WTC11 (cell line): ENCODE data around the gene RAP1GAP. TPM values are rescaled to one million over a fixed set of nuclear protein-coding genes. Genes with fewer than 3 reads are reported as not detected.

Experiments
- CBFB ChIP-seq: sonication (generic); formaldehyde crosslinking; IDR thresholded peaks from 2 replicates; pipeline ENCODE4 v1.8.1; 2022; ENCODE audit warnings: mild to moderate bottlenecking, low read depth, missing genetic modification reagents
- CREM ChIP-seq: sonication (generic); formaldehyde crosslinking; IDR thresholded peaks from 2 replicates; pipeline ENCODE4 v1.8.1; 2022; ENCODE audit warnings: mild to moderate bottlenecking, missing genetic modification reagents, moderate library complexity
- GABPB1 ChIP-seq: sonication (generic); formaldehyde crosslinking; IDR thresholded peaks from 2 replicates; pipeline ENCODE4 v1.8.1; 2023; ENCODE audit warnings: mild to moderate bottlenecking, missing genetic modification reagents
- MYBL2 ChIP-seq: sonication (generic); formaldehyde crosslinking; IDR thresholded peaks from 2 replicates; pipeline ENCODE4 v1.8.1; 2023; ENCODE audit warnings: mild to moderate bottlenecking, moderate library complexity, missing genetic modification reagents
- OVOL2 ChIP-seq: fragments of 250-450 bp; sonication (Bioruptor Pico); IDR thresholded peaks from 2 replicates; pipeline ENCODE4 v1.9.0; 2021; ENCODE audit warnings: mild to moderate bottlenecking, borderline replicate concordance
- PRRX2 ChIP-seq: fragments of 250-450 bp; sonication (Bioruptor Pico); IDR thresholded peaks from 2 replicates; pipeline ENCODE4 v1.8.0; 2021; ENCODE audit warnings: mild to moderate bottlenecking
- TCF7 ChIP-seq: sonication (generic); formaldehyde crosslinking; IDR thresholded peaks from 2 replicates; pipeline ENCODE4 v1.8.0; 2022; ENCODE audit warnings: mild to moderate bottlenecking, low read depth, missing genetic modification reagents, moderate library complexity
- TEAD1 ChIP-seq: sonication (generic); formaldehyde crosslinking; IDR thresholded peaks from 2 replicates; pipeline ENCODE4 v1.8.0; 2022; ENCODE audit warnings: mild to moderate bottlenecking, missing genetic modification reagents
- ZNF138 ChIP-seq: sonication (generic); formaldehyde crosslinking; conservative IDR thresholded peaks from 2 replicates; pipeline ENCODE4 v1.8.1; 2022; ENCODE audit warnings: mild to moderate bottlenecking, moderate library complexity, missing genetic modification reagents
- ZNF219 ChIP-seq: sonication (generic); formaldehyde crosslinking; IDR thresholded peaks from 2 replicates; pipeline ENCODE4 v1.8.0; 2023; ENCODE audit warnings: missing genetic modification reagents, mild to moderate bottlenecking, borderline replicate concordance
- total RNA-seq: library from RNA; stranded (reverse); gene quantifications from 3 replicates; pipeline ENCODE4 v1.2.3, GENCODE V29; 2021
- TF ChIP-seq, protein P1 (sequence below): fragments of 250-450 bp; sonication (Bioruptor Pico); IDR thresholded peaks from 2 replicates; pipeline ENCODE4 v1.9.0; 2021; ENCODE audit warnings: mild to moderate bottlenecking, borderline replicate concordance
- TF ChIP-seq, protein P2 (sequence below): sonication (generic); formaldehyde crosslinking; IDR thresholded peaks from 2 replicates; pipeline ENCODE4 v1.8.0; 2023; ENCODE audit warnings: missing genetic modification reagents, mild to moderate bottlenecking, borderline replicate concordance
- TF ChIP-seq, protein P3 (sequence below): sonication (generic); formaldehyde crosslinking; IDR thresholded peaks from 2 replicates; pipeline ENCODE4 v1.8.1; 2022; ENCODE audit warnings: mild to moderate bottlenecking, missing genetic modification reagents, moderate library complexity, borderline replicate concordance
- TF ChIP-seq, protein P4 (sequence below): sonication (generic); formaldehyde crosslinking; IDR thresholded peaks from 2 replicates; pipeline ENCODE4 v1.8.1; 2022; ENCODE audit warnings: mild to moderate bottlenecking, moderate library complexity, missing genetic modification reagents
- TF ChIP-seq, protein P5 (sequence below): fragments of 250-450 bp; sonication (Bioruptor Pico); IDR thresholded peaks from 2 replicates; pipeline ENCODE4 v1.9.0; 2021; ENCODE audit warnings: mild to moderate bottlenecking
- TF ChIP-seq, protein P6 (sequence below): fragments of 250-450 bp; sonication (Bioruptor Pico); IDR thresholded peaks from 2 replicates; pipeline ENCODE4 v1.9.0; 2021; ENCODE audit warnings: mild to moderate bottlenecking
- TF ChIP-seq, protein P7 (sequence below): sonication (generic); formaldehyde crosslinking; IDR thresholded peaks from 2 replicates; pipeline ENCODE4 v1.8.0; 2022; ENCODE audit warnings: mild to moderate bottlenecking, missing genetic modification reagents
- TF ChIP-seq, protein P8 (sequence below): fragments of 200-600 bp; IDR thresholded peaks from 2 replicates; pipeline ENCODE4 v1.8.0; 2022; ENCODE audit warnings: antibody characterized with exemption
- TF ChIP-seq, protein P9 (sequence below): sonication (generic); formaldehyde crosslinking; IDR thresholded peaks from 2 replicates; pipeline ENCODE4 v1.8.1; 2023; ENCODE audit warnings: mild to moderate bottlenecking, missing genetic modification reagents, moderate library complexity

Gene RAP1GAP
- total RNA-seq, 1 experiment from 2014 or later = 7.6 TPM

DNA sequence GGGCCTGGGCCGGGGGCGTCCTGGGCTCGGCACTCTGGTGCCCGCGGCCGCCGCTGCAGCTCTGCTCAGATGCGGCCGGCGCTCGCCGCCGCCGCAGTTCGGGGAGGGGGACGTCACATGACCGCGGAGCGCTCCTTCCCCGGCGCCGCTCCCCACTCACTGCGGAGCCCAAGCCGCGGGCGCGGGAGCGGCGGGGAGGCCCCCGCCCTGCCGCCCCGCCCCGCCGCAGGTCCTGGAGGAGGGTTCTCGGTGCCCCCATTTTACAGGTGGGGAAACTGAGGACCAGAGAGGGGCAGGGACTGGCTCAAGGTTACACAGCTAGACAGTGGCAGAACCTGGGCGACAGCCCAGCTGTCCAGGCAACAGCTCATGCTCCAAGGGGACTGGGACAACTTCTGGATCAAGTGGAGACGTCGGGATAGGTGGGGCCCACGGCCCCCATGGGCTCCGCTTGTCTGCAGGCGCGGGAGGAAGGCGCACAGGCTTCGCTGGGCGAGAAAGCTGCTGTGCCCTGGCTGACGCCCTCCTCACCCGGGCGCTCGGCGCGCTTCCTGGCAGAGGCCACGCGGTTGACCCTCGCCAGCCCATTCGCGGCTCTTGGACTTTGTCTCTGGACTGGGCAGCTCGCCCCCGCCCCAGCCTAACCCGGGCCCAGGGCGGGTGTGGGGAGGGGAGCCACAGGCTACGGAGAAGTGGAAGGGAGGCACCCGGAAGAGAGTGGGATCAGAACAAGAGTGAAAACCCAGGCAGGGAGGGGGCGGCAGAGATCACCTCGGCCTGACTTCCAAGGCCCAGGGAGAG lies at the start of gene RAP1GAP (continued):
- TF ChIP-seq, protein P1, sequence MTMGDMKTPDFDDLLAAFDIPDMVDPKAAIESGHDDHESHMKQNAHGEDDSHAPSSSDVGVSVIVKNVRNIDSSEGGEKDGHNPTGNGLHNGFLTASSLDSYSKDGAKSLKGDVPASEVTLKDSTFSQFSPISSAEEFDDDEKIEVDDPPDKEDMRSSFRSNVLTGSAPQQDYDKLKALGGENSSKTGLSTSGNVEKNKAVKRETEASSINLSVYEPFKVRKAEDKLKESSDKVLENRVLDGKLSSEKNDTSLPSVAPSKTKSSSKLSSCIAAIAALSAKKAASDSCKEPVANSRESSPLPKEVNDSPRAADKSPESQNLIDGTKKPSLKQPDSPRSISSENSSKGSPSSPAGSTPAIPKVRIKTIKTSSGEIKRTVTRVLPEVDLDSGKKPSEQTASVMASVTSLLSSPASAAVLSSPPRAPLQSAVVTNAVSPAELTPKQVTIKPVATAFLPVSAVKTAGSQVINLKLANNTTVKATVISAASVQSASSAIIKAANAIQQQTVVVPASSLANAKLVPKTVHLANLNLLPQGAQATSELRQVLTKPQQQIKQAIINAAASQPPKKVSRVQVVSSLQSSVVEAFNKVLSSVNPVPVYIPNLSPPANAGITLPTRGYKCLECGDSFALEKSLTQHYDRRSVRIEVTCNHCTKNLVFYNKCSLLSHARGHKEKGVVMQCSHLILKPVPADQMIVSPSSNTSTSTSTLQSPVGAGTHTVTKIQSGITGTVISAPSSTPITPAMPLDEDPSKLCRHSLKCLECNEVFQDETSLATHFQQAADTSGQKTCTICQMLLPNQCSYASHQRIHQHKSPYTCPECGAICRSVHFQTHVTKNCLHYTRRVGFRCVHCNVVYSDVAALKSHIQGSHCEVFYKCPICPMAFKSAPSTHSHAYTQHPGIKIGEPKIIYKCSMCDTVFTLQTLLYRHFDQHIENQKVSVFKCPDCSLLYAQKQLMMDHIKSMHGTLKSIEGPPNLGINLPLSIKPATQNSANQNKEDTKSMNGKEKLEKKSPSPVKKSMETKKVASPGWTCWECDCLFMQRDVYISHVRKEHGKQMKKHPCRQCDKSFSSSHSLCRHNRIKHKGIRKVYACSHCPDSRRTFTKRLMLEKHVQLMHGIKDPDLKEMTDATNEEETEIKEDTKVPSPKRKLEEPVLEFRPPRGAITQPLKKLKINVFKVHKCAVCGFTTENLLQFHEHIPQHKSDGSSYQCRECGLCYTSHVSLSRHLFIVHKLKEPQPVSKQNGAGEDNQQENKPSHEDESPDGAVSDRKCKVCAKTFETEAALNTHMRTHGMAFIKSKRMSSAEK = no peak
- TF ChIP-seq PRRX2 (CRISPR knock-in tag) (0 out of 2 replicates have a peak, but pooled peaks have one; percentile 41), ZNF138 (CRISPR knock-in tag) (no peak), CREM (CRISPR knock-in tag) (no peak), ZNF219 (CRISPR knock-in tag) (no peak), TEAD1 (CRISPR knock-in tag) (0 out of 2 replicates have a peak, but pooled peaks have one; percentile 13), OVOL2 (no peak), MYBL2 (CRISPR knock-in tag) (no peak), CBFB (CRISPR knock-in tag) (no peak), TCF7 (peak; percentile 26; the same call in 1 of the 2 replicates), GABPB1 (CRISPR knock-in tag) (peak; percentile 80)
- TF ChIP-seq, protein P2, sequence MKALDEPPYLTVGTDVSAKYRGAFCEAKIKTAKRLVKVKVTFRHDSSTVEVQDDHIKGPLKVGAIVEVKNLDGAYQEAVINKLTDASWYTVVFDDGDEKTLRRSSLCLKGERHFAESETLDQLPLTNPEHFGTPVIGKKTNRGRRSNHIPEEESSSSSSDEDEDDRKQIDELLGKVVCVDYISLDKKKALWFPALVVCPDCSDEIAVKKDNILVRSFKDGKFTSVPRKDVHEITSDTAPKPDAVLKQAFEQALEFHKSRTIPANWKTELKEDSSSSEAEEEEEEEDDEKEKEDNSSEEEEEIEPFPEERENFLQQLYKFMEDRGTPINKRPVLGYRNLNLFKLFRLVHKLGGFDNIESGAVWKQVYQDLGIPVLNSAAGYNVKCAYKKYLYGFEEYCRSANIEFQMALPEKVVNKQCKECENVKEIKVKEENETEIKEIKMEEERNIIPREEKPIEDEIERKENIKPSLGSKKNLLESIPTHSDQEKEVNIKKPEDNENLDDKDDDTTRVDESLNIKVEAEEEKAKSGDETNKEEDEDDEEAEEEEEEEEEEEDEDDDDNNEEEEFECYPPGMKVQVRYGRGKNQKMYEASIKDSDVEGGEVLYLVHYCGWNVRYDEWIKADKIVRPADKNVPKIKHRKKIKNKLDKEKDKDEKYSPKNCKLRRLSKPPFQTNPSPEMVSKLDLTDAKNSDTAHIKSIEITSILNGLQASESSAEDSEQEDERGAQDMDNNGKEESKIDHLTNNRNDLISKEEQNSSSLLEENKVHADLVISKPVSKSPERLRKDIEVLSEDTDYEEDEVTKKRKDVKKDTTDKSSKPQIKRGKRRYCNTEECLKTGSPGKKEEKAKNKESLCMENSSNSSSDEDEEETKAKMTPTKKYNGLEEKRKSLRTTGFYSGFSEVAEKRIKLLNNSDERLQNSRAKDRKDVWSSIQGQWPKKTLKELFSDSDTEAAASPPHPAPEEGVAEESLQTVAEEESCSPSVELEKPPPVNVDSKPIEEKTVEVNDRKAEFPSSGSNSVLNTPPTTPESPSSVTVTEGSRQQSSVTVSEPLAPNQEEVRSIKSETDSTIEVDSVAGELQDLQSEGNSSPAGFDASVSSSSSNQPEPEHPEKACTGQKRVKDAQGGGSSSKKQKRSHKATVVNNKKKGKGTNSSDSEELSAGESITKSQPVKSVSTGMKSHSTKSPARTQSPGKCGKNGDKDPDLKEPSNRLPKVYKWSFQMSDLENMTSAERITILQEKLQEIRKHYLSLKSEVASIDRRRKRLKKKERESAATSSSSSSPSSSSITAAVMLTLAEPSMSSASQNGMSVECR = 0 out of 2 replicates have a peak, but pooled peaks have one; percentile 34
- TF ChIP-seq, protein P3, sequence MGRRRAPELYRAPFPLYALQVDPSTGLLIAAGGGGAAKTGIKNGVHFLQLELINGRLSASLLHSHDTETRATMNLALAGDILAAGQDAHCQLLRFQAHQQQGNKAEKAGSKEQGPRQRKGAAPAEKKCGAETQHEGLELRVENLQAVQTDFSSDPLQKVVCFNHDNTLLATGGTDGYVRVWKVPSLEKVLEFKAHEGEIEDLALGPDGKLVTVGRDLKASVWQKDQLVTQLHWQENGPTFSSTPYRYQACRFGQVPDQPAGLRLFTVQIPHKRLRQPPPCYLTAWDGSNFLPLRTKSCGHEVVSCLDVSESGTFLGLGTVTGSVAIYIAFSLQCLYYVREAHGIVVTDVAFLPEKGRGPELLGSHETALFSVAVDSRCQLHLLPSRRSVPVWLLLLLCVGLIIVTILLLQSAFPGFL = no peak
- TF ChIP-seq, protein P4, sequence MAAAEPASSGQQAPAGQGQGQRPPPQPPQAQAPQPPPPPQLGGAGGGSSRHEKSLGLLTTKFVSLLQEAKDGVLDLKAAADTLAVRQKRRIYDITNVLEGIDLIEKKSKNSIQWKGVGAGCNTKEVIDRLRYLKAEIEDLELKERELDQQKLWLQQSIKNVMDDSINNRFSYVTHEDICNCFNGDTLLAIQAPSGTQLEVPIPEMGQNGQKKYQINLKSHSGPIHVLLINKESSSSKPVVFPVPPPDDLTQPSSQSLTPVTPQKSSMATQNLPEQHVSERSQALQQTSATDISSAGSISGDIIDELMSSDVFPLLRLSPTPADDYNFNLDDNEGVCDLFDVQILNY (CRISPR knock-in tag) = peak; percentile 12; the same call in 1 of the 2 replicates
- TF ChIP-seq, protein P5, sequence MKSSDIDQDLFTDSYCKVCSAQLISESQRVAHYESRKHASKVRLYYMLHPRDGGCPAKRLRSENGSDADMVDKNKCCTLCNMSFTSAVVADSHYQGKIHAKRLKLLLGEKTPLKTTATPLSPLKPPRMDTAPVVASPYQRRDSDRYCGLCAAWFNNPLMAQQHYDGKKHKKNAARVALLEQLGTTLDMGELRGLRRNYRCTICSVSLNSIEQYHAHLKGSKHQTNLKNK = no peak
- TF ChIP-seq, protein P6, sequence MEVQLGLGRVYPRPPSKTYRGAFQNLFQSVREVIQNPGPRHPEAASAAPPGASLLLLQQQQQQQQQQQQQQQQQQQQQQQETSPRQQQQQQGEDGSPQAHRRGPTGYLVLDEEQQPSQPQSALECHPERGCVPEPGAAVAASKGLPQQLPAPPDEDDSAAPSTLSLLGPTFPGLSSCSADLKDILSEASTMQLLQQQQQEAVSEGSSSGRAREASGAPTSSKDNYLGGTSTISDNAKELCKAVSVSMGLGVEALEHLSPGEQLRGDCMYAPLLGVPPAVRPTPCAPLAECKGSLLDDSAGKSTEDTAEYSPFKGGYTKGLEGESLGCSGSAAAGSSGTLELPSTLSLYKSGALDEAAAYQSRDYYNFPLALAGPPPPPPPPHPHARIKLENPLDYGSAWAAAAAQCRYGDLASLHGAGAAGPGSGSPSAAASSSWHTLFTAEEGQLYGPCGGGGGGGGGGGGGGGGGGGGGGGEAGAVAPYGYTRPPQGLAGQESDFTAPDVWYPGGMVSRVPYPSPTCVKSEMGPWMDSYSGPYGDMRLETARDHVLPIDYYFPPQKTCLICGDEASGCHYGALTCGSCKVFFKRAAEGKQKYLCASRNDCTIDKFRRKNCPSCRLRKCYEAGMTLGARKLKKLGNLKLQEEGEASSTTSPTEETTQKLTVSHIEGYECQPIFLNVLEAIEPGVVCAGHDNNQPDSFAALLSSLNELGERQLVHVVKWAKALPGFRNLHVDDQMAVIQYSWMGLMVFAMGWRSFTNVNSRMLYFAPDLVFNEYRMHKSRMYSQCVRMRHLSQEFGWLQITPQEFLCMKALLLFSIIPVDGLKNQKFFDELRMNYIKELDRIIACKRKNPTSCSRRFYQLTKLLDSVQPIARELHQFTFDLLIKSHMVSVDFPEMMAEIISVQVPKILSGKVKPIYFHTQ = 0 out of 2 replicates have a peak, but pooled peaks have one; percentile 21
- TF ChIP-seq, protein P7, sequence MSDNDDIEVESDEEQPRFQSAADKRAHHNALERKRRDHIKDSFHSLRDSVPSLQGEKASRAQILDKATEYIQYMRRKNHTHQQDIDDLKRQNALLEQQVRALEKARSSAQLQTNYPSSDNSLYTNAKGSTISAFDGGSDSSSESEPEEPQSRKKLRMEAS (CRISPR knock-in tag) = peak; percentile 54; the same call in 1 of the 2 replicates
- TF ChIP-seq, protein P8, sequence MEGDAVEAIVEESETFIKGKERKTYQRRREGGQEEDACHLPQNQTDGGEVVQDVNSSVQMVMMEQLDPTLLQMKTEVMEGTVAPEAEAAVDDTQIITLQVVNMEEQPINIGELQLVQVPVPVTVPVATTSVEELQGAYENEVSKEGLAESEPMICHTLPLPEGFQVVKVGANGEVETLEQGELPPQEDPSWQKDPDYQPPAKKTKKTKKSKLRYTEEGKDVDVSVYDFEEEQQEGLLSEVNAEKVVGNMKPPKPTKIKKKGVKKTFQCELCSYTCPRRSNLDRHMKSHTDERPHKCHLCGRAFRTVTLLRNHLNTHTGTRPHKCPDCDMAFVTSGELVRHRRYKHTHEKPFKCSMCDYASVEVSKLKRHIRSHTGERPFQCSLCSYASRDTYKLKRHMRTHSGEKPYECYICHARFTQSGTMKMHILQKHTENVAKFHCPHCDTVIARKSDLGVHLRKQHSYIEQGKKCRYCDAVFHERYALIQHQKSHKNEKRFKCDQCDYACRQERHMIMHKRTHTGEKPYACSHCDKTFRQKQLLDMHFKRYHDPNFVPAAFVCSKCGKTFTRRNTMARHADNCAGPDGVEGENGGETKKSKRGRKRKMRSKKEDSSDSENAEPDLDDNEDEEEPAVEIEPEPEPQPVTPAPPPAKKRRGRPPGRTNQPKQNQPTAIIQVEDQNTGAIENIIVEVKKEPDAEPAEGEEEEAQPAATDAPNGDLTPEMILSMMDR = no peak
- TF ChIP-seq, protein P9, sequence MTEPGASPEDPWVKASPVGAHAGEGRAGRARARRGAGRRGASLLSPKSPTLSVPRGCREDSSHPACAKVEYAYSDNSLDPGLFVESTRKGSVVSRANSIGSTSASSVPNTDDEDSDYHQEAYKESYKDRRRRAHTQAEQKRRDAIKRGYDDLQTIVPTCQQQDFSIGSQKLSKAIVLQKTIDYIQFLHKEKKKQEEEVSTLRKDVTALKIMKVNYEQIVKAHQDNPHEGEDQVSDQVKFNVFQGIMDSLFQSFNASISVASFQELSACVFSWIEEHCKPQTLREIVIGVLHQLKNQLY = no peak
